Tibial nerve (tissue), 4 donors: ENCODE measurements around the gene CLTC. TPM values are rescaled to one million over a fixed set of nuclear protein-coding genes. Genes with fewer than 3 reads are reported as not detected.

Experiments
- DNase-seq, 2 donors: peaks; one replicate each; pipeline ENCODE4 v3.0.0-alpha.2; 2019; ENCODE audit warnings: low spot score in 2 of 2
- H3K27ac ChIP-seq, 4 donors: fragments of 200-600 bp; sonication (generic) in 3 of 4; one replicate each; pipeline ENCODE4 v1.5.1; 2017 to 2019; ENCODE audit warnings: mild to moderate bottlenecking in 1 of 4
- H3K27me3 ChIP-seq, 2 donors: fragments of 200-600 bp; sonication (generic) in 1 of 2; one replicate each; pipeline versions ENCODE4 v1.5.1 to v1.6.0; 2017 to 2019
- H3K36me3 ChIP-seq, 3 donors: fragments of 200-600 bp; sonication (generic); one replicate each; pipeline ENCODE4 v1.5.1; 2018 to 2019
- H3K4me1 ChIP-seq, 4 donors: fragments of 200-600 bp; sonication (generic) in 3 of 4; one replicate each; pipeline ENCODE4 v1.5.1; 2017 to 2019
- H3K4me3 ChIP-seq, 4 donors: fragments of 200-600 bp; sonication (generic) in 3 of 4; one replicate each; pipeline ENCODE4 v1.5.1; 2017 to 2019; ENCODE audit warnings: mild to moderate bottlenecking in 1 of 4, moderate library complexity in 1 of 4
- H3K9me3 ChIP-seq, 4 donors: fragments of 200-600 bp; sonication (generic) in 3 of 4; one replicate each; pipeline ENCODE4 v1.5.1; 2017 to 2019
- CTCF ChIP-seq, 5 experiments: fragments of 200-600 bp in 3 of 5; fragments of 450-650 bp in 2 of 5; sonication (generic) in 3 of 5; IDR thresholded peaks; one replicate each; pipeline ENCODE4 v1.5.1; 2016 to 2019; ENCODE audit warnings: antibody characterized with exemption in 5 of 5, mild to moderate bottlenecking in 3 of 5, moderate library complexity in 2 of 5
- EP300 ChIP-seq, 2 donors: sonication (generic); formaldehyde crosslinking; IDR thresholded peaks; one replicate each; pipeline ENCODE4 v1.6.1; 2017; ENCODE audit warnings: antibody characterized with exemption in 2 of 2, mild to moderate bottlenecking in 1 of 2
- POLR2A ChIP-seq, 2 donors: fragments of 450-650 bp; IDR thresholded peaks; one replicate each; pipeline ENCODE4 v1.6.1; 2017; ENCODE audit warnings: antibody characterized with exemption in 2 of 2, mild to moderate bottlenecking in 2 of 2, moderate library complexity in 2 of 2
- WGBS, 2 donors: methylation state at CpG; one replicate each; pipeline ENCODE4 v1.1.5; 2018; 5-methylcytosine and 5-hydroxymethylcytosine counted together
- total RNA-seq, 4 donors: library from RNA; depleted of rRNA; stranded (reverse); fragments of >200 nt; gene quantifications; one replicate each; pipeline ENCODE4 v1.1.0, GENCODE V29; 2016

CLTC gene
- total RNA-seq, 4 donors from 2014 or later, result 188 to 245 (median 209) TPM

GRCh38 chr17:59693582-59693981 lies 73.9 kb downstream of the CLTC start:
- peaks cover 4 to 99% (median 15%) of the 10 kb centered on the region in 3 donors for H3K36me3 ChIP-seq
- TF ChIP-seq EP300 (IDR thresholded peaks at IDR 0.05) (no peak), POLR2A (IDR thresholded peaks at IDR 0.05) (no peak), CTCF (IDR thresholded peaks at IDR 0.05) (no peak)
- WGBS, 2 donors, result 84 to 89% methylated on average over 7 of the region's 7 CpGs

GRCh38 chr17:59694344-59694743 lies 74.6 kb downstream of the CLTC start:
- no peak for DNase-seq
- WGBS, 2 donors, result 86 to 91% methylated on average over 2 of the region's 2 CpGs
- Histone ChIP-seq H3K4me3 (no peak overlapping the region), H3K4me1 (no peaks in the 10 kb centered on the region), H3K27me3 (no peaks in the 10 kb centered on the region), H3K36me3 (peaks cover 4 to 99% (median 21%) of the 10 kb centered on the region in 3 donors), H3K9me3 (no peaks in the 10 kb centered on the region), H3K27ac (no peak overlapping the region)
- TF ChIP-seq CTCF (IDR thresholded peaks at IDR 0.05), result no peak
- no peak for TF ChIP-seq POLR2A (IDR thresholded peaks at IDR 0.05)
- TF ChIP-seq EP300 (IDR thresholded peaks at IDR 0.05), result no peak

More at GRCh38 chr17:59693582-59693981, 73.9 kb downstream of the CLTC start:
- Histone ChIP-seq H3K9me3 (no peaks in the 10 kb centered on the region), H3K27me3 (no peaks in the 10 kb centered on the region), H3K27ac (no peak overlapping the region), H3K4me3 (no peak overlapping the region), H3K4me1 (peaks cover 0 to 4% (median 0%) of the 10 kb centered on the region in 4 donors)
- DNase-seq, result no peak

- no peaks in the 10 kb centered on the region for H3K4me1 ChIP-seq
- H3K27me3 ChIP-seq, result no peaks in the 10 kb centered on the region
- 59% methylated on average over 3 of the region's 3 CpGs for WGBS, 2 donors
- DNase-seq, result no peak
- TF ChIP-seq POLR2A (IDR thresholded peaks at IDR 0.05) (no peak), EP300 (IDR thresholded peaks at IDR 0.05) (no peak), CTCF (IDR thresholded peaks at IDR 0.05) (no peak)
- peaks cover 4 to 92% (median 13%) of the 10 kb centered on the region in 3 donors for H3K36me3 ChIP-seq
- no peaks in the 10 kb centered on the region for H3K9me3 ChIP-seq
- no peak overlapping the region for H3K27ac ChIP-seq
- H3K4me3 ChIP-seq, result no peak overlapping the region
These were observed 76.4 kb downstream of the CLTC start for GRCh38 chr17:59695945-59696681.

- H3K36me3 ChIP-seq, result peaks cover 4 to 86% (median 7%) of the 10 kb centered on the region in 3 donors
- TF ChIP-seq EP300 (IDR thresholded peaks at IDR 0.05), result no peak
- H3K27ac ChIP-seq, result no peak overlapping the region
- no peak overlapping the region for H3K4me3 ChIP-seq
- H3K9me3 ChIP-seq, result no peaks in the 10 kb centered on the region
- no peaks in the 10 kb centered on the region for H3K27me3 ChIP-seq
- H3K4me1 ChIP-seq, result no peaks in the 10 kb centered on the region
- 67 to 70% methylated on average over 2 of the region's 2 CpGs for WGBS, 2 donors
- DNase-seq, result no peak
These were observed 77.1 kb downstream of the CLTC start for GRCh38 chr17:59696682-59697277.

GRCh38 chr17:59698143-59698542 lies 78.4 kb downstream of the CLTC start:
- no peak for DNase-seq
- Histone ChIP-seq H3K9me3 (no peaks in the 10 kb centered on the region), H3K4me1 (no peaks in the 10 kb centered on the region), H3K36me3 (peaks cover 4 to 80% (median 7%) of the 10 kb centered on the region in 3 donors), H3K27ac (no peak overlapping the region), H3K4me3 (no peak overlapping the region), H3K27me3 (no peaks in the 10 kb centered on the region)
- TF ChIP-seq CTCF (IDR thresholded peaks at IDR 0.05), result no peak
- TF ChIP-seq EP300 (IDR thresholded peaks at IDR 0.05), result no peak
- no peak for TF ChIP-seq POLR2A (IDR thresholded peaks at IDR 0.05)
- 69 to 70% methylated on average over 4 of the region's 4 CpGs for WGBS, 2 donors
